Inflammatory macrophage (primary cell): ENCODE measurements around the gene DECR2.
"Not testable (repeated sequence)": the region's sequence is repeated elsewhere in the genome, so short reads cannot be mapped to it uniquely, and the experiment has no call there.

Experiments
- DNase-seq, 2 donors: peaks; one replicate each; pipeline ENCODE4 v3.0.0-alpha.2; 2020 to 2022

The DECR2 gene

DNA sequence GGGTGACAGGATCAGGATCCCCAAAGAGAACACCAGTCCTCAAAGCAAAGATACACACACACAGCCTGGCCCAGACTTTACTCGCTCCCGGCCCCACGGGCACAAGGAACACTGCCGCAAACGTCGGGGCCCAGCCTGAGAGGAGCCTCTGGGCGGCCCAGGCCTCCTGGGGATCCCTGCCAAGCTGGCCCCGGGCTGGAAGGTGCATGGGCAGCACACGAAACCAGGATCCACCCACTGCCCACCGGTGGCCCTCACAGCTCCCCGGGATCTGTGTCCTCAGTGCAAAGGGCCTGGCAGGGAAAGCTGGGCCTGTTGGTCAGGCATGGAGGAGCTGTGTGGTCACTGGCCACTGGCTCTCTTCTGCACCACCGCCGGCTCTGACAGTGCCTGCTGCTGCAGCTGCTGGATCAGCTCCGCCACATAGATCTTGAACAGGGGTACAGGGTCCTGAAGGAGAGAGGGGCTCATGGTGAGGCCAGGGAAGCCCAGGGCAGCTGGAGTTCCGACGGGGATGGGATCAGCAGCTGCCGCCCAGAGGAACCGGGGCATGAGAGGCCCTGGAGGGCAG is 34.3 kb upstream of the DECR2 start:
- DNase-seq = no peak

DNA sequence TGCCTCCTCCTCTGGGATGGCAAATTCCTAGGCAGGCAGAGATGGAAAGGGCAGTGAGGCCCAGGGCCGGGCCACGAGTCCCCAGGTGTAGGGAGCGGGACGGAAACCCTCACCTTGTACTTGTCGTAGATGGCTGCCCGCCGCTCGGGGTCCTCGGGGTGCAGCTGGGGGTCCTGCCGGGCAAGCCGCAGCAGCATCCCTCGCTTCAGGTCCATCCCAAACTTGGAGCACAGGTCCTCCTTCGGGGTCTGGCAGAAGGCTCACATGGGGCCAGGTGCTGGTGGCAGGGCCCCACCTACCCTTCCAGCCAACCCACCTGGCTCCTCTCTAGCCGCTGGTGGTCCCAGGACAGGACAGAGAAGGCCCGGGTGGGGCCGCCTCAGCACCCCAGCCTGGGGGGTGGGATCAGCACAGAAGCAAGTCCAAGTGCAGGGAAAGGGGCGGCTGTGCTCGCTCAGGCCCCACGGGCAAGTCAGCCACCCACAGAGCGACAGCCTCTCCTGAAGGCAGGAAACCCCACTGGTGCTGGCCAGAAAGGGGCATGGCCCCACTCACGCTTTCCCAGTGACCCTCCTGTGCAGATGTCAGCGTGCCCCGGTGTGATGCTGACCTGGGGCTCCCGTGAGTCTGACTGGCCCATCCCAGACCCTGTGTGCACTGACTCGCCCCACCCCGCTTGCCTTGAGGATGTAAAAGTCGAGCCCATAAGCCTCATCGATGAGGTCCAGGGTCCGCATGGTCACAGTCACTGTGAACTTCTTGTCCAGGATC is 33.1 kb upstream of the DECR2 start:
- no peak for DNase-seq

DNA sequence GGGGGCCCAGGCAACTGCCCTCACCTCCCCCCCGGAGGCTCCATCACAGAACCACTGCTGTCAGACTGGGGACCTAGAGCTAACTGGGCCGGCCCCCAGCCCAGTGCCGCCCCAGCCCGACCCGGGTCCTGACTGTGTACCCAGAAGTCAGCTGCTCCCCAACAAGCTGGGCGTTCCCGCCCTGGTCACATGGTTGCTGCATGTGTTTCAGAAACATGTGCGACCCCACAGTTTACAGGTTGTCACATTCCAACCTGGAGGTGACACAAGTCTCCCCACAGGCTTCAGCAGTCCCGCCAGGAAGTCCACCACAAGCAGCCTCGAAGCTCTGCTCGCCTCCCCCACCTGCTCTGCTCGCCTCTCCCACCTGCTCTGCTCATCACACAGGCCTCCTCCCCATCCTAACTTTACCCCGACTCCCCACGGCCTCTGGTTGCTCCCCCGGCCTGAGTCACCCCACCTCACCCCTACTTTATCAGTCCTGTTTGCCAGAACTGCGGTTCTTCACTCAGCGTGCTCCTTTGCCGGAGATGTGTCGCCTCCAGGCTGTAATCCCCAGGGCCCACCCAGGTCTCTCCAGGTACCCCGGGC is 32.3 kb upstream of the DECR2 start:
- DNase-seq = no peak

DNA sequence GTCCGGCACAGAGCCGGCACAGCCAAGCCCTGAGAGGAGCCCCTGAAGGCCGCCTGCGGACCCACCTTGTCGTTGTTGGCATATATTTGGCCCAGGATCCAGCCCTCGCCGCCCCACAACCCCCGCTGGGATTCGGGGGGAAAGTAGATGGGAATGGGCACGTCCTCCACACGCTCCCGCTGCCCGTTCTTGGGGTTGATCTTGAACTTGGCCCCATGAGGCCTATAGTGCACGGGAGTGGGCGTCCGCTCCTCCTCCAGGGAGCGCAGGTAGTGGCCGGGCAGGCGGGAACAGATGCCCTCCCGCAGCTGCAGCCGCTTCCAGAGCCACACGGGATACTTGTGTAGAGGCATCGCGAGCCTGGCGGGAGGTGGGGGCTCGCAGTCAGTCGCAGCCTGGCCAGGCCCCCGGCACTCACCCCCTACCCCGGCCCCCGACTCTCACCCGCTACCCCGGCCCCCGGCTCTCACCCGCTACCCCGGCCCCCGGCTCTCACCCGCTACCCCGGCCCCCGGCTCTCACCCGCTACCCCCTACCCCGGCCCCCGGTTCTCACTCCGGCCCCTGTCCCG is 31.7 kb upstream of the DECR2 start:
- DNase-seq = no peak

DNA sequence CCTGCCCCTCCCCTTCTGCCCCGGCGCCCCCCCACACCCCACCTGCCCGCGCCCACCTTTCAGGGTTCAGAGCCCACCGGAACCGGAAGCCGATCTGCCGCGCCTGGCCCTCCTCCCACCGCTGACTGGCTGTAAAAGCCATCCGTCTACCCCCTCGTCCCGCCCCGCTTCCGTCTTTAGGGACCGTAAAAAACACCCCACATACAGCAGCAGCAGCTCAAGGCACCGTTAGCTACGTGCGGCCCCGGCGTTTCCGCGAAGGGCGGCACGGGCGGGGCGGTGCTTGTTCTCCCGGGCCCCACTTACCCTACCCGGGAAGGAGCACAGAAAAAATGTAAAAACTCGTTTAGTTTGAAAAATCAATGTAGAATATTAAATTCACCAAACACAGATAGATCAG is 31.2 kb upstream of the DECR2 start, which contains the start of gene MRPL28:
Gene MRPL28, minus strand, starts transcription at position 96 of the 400 bp plus-strand sequence. CDS start 320 bp downstream, outside the sequence.
- peak; percentile 96 to 98 for DNase-seq

DNA sequence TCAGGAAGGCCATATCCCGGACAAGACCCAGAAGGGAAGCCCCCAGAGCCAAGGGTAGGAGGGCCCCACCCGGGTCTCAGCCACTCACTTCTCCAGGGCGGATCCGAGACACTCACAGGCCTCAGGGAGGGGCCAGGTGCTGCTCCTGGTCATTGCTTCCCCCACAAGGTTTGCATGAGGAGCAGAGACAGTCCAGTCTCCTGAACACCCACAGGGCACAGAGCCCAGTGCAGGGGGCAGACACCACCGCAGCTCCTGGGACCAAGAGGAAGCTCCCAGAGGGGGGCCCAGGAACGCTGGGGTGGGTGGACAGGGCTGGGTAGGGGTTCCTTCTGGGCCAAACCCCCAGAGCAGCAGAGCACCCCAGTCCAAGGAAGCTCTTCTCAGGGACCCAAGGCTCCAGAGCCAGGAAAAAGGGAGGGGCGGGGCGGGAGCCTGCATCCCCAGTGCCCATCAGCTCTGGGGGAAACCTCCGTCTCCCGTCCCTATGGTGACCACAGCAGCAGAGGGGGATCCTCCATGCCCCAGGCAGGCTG is 30.6 kb upstream of the DECR2 start:
- no peak for DNase-seq

DNA sequence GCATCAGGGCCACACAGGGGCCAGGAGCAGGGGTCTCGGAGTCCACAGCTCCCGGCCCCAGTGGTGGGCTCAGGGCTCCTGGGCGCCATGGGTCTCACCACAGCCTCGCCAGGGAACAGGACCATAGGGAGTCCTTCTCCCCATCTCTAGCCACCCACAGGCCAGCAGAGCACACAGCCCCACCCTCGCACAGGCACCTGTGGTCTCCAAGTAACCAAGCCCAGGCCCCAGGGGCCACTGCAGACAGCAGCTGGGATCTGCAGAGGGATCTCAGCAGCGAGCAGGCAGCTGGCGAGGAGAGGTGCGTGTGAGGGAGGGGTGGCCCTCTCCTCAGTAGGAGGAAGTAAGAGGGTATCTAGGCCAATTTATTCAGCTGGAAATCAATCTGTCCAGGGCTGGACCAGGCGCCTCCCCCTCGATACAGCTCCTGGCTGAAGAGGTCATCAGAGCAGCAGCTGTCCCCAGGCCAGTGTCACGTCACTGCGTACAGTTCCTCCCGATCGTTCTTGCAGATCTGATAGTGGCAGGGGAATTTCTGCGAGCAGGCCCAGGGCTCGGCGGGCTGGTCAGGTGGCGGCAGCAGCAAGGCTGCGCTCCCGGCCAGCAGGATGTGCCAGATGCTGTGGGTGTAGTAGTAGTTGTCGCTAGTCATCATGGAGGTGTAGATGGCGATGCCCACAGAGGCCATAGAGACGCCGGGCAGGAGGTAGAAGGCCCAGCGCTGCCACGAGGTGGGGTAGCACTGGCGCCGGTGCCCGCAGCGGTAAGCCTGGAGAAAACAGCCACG is 30.0 kb upstream of the DECR2 start:
- DNase-seq = no peak

DNA sequence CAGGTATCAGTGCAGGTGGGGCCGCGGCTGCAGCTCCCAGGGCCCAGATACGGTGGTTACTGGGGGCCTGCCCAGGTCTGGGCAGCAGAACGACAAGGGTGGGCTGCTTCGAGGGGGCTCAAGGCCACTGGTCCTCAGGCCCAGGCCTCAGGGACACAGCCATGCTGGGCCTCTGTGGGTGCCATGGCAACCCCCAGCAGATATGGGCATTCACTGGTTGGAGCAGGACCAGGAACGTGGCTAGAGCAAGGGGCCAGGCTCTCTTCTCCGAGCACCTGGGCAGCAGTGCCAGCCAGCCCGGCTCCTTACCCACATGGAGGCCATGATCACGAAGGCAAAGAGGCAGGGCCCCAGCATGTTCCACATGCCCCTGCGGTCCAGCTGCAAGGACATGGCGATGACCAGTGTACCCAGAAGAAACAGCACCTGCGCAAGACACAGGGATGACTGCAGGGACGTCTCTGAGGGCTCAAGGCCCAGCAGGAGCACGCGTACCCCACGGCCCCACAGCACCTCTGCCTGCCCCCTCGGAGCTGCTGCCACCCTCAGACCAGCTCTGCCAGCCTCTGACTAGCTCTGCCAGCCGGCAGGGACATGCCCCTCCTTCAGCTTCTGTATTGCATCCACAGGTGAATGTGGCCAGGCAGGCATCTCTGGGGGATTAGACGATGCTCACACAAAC is 29.2 kb upstream of the DECR2 start:
- no peak for DNase-seq

DNA sequence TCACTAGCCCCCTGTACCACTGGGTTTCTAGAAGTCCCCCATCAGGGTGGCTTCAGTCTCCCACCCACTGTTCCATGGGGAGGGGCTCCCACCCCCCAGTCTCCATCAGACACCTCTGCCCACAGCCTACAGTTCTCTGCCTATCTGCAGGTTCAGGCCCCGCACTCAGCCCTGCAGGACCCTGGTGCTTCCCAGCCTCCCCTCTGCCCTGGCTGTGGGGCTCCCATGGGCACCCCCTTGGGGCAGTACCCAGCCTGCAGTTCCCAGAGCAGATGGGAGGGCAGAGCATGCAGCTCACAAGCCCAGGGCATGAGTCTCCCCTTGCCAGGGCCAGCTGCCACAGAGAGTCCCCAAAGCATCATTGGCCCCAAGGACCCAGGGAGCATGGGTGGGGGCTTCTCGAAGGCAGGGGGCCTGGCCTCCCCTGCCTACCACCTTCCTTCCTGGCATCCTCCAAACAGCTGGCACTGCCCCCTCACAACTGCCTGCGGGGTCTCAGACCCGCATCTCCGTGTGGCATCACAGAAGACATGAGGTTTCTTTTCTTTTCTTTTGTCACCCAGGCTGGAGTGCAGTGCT is 28.6 kb upstream of the DECR2 start:
- DNase-seq = no peak

DNA sequence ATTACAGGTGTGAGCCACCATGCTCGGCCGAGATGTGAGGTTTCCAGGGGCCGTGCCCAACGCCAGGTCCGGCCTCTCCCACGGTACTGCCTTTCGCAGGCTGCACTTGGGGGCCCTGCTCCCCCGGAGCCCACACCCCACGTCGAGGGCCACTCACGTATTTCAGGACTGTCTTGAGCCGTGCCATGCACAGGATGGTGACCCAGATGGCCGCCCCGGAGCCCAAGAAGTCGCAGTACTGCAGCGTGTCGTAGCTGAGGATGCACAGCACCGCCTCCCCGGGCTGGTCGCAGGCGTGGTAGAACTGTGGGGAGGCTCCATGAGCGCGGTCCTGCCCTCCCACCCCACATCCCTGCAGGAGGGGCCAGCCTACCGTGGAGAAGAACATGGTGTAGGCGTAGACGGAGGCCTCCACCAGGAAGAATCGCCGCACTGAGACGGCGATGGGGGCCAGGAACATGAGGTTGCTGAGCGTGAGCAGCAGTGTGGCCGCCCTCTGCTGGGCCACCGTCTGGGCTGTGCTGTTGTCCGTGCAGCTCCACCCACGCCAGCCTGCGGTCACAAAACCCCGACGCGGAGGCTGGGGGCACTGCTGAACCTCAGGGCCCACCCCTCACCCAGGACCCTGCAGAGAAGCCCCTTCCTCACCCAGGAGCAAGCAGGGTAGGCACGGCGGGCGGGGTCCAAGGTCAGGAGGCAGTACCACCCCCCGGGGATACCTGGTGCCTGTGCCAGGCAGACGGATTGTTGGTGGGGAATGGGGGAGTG is 27.7 kb upstream of the DECR2 start:
- DNase-seq = no peak

DNA sequence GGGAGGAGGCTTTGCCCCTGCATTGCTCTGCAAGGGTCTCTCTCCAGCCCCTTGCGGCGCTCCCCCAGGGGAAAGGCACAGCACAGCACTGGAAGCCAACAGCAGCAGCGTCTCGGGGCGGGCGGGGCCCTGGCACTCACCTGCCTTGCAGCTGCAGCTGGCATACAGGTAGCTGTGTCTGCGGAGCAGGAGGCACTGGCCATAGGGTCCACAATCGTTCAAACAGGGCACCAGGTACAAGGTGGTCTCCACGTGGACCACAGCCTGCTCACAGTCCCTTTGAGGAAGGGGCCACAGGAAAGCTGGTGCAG is 27.1 kb upstream of the DECR2 start:
- no peak for DNase-seq

DNA sequence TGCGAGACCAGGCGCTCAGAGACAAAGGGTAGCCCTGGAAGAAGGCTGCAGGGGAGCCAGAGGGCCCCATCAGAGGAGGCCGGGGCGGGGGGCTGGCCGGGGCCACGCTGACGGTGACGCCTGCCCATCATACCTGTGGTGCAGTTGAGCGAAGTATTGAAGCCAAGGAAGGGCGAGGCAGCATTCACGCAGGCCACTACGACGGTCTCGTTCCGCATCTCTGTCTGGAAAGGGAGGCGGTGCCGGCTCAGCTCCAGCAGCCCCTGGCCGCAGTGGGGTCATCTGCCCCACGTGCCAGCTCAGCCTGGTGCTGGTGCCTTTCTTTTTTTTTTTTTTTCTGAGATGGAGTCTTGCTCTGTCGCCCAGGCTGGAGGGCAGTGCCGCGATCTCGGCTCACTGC is 26.5 kb upstream of the DECR2 start:
- DNase-seq = no peak

DNA sequence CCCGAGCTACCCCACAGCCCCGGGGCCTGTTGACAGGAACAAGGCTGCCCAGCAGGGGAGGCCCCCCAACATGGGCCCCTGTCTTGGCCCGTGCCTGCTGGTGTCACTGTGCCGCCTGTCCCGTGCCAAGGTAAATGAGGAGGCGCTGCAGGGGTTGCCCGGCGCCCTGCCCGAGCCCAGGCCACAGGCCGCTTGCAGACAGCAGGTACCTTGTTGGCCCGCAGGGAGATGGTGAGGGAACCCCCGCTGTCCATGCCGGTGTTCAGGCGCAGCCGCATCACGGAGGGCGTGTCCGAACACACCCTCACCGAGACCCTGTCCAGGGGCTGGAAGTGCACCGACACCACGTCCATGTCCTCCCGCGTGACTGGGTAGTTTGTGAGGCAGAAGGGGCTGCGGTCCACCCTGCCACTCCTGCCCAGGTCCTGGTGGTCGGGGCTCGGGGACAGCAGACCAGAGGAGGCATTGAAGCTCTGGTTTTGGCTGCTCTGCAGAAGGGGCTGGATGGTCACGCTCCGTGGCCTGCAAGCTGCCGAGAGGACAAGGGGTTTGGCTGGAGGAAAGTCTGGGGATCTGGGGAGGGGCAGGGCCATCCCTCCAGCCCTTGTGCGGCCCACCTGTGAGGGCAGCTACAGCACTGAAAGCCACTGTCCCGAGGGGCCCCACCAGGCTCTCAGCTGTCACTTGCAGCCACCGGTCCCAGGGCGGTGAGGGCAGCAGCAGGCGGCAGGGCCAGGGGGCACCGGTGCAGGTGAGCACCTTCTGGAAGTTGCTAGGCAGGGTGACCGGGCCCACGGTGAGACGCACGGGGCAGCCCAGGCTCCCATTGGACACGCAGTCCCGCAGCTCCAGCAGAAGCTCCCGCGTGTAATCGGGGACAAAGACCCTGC is 25.5 kb upstream of the DECR2 start:
- no peak for DNase-seq

DNA sequence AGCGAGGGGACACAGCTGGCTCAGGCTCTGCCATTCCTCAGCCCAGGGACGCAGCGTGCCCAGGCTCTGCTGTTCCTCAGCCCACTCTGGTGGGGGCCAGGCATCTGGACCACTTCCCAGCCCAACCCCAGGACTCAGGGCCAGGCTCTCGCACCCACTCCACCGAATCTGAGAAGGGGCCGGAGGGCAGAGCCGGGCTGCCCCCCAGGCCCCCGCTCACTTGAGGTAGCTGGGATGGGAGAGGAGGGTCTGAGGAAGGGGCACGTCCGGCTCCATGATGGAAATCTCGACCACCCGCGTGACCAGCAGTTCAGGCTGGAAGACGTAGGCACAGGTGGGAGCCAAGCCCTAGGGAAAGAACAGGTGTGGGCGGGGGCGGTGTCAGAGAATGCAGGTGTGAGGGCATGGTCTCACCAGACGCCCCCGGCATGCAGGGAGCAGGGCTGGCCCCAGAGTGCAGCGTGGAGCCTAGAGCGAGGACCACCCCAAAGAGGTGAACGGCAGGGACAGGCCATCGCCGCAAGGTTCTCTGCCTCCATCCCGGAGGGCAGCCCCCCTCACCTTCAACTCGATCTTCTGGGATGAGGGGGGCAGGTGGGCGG is 24.8 kb upstream of the DECR2 start:
- DNase-seq = no peak

DNA sequence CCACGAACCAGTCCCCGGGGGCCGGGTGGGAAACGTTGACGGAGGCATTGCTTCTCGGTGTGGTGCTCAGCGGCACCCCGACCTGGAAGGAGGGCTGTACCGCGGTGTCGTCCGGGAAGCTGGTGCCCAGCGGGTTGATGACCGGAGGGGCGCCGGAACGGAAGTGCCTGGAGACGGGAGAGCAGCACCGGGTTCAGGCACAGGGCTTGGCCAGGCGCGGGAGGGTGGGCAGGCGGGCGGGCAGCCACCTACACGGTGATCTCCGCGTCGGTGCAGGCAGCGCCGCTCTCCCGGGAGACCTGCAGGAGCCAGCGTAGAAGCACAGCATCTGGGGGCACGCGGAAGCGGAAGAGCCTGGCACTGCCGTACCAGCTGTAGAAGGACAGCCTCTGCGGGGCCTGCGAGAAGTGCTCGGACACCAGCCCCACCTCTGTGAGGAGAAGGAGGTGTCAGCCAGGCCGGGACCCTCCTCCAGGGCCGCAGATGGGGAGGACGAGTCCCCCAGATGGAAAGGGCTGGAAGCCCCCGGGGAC is 24.2 kb upstream of the DECR2 start:
- DNase-seq = no peak

DNA sequence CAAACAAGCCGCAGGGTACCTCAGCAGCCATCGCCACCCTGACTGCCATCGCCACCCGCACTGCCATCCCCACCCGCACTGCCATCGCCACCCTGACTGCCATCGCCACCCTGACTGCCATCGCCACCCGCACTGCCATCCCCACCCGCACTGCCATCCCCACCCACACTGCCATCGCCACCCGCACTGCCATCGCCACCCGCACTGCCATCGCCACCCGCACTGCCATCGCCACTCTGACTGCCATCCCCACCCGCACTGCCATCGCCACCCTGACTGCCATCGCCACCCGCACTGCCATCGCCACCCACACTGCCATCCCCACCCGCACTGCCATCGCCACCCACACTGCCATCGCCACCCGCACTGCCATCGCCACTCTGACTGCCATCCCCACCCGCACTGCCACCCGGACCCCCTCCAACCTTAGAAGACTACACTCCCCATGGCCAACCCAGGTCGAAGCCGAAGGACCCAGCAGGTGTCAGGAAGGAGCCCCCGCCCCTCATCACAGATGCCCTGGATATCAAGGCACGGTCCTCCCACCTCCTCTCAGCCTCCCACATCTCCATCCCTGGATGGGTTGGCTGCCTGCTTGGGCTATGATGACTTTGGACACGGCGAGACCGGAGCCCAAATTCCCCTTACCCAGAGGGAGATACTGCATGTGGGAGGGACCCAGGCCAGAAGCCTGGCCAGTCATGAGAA is 23.4 kb upstream of the DECR2 start:
- not testable (repeated sequence) for DNase-seq

DNA sequence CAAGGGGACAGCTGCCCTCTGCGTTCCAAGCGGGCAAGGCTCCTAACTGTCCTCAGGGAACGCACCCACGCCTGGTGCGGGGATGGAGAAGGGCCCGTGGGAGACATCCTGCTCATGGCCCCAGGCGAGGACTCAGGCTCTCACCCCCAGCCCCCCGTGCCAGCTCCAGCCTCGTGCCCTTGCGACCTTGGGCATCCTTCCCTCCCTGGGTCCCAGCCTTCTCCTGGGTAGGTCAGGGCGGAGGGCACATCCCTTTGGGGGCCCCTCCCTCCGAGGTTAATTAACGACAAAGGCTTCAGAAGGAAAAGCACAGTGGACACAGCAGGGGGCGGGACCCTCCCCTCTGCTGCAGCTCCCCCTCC is 22.9 kb upstream of the DECR2 start:
- no peak for DNase-seq

DNA sequence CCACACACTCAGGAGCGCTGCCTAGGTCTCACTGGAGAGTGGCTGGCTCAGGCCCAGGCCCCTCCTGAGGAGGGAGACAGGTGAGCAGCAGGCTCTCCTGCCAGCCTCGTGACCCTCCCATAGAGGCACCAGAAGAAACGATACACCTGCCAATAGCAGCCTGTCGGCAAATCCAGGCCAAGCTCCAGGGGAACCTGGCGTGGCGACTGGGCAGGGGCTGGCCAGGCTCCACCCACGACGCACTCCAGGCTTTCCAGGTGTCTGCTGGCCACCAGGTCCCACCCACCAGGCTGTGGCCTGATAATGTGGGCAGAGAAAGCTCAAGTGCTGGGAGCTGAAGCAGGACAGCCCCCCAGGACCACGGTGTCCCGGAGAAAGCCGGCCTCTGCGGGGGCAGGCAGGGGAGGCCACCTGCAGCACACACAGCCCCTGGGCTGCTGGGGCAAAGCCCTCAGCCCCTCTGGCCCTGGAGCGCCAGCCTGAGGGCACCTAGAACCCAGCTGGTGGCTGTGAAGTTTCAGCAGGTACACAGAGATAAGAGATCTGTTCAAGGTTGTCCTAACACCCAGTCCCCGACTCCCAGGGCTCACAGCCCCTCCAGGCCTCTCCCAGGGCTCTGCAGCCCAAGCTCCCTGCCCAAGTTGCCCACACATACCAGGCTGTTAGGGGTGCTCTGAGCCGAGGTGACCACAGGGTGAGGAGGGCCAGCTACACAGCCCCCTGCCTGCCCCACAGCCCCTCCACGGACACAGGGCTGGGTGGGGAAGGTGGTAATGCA is 22.3 kb upstream of the DECR2 start:
- DNase-seq = no peak
